Memory B cell (primary cell): ENCODE data around the gene CCDC187.

Source experiments
- ATAC-seq: fragments of 150-1000 bp; cut with Tn5 transposase; 2 replicates; pipeline ENCODE4 v1.10.0; 2021; ENCODE audit warnings: low read depth, mild to moderate bottlenecking, moderate library complexity
- DNase-seq, 2 donors: peaks; one replicate each; pipeline ENCODE4 v3.0.0; 2022; ENCODE audit warnings: low spot score in 2 of 2
- H3K27ac Mint-ChIP-seq: one replicate; pipeline ENCODE4 v1.8.0; 2022; ENCODE audit warnings: mild to moderate bottlenecking, moderate library complexity, mixed read lengths
- H3K27me3 Mint-ChIP-seq: one replicate; pipeline ENCODE4 v1.8.0; 2022; ENCODE audit warnings: mixed read lengths
- H3K36me3 Mint-ChIP-seq: one replicate; pipeline ENCODE4 v1.8.0; 2022; ENCODE audit warnings: mild to moderate bottlenecking, mixed read lengths
- H3K4me1 Mint-ChIP-seq: one replicate; pipeline ENCODE4 v1.8.0; 2022; ENCODE audit warnings: mixed read lengths
- H3K4me3 Mint-ChIP-seq: one replicate; pipeline ENCODE4 v1.8.0; 2022; ENCODE audit warnings: mild to moderate bottlenecking, moderate library complexity, mixed read lengths
- H3K9me3 Mint-ChIP-seq: one replicate; pipeline ENCODE4 v1.8.0; 2022; ENCODE audit warnings: mixed read lengths

CCDC187 gene

GRCh38 chr9:136289651-136290507 lies 14.0 kb downstream of the CCDC187 start:
- Mint-ChIP-seq H3K4me3 (no peak overlapping the region), H3K27me3 (peaks cover 7% of the 10 kb centered on the region), H3K36me3 (no peaks in the 10 kb centered on the region), H3K27ac (no peak overlapping the region), H3K4me1 (no peaks in the 10 kb centered on the region), H3K9me3 (no peaks in the 10 kb centered on the region)
- peak; percentile 39 for ATAC-seq
- no peak for DNase-seq

- no peak for DNase-seq
- ATAC-seq = no peak
- Mint-ChIP-seq H3K4me3 (no peak overlapping the region), H3K9me3 (no peaks in the 10 kb centered on the region), H3K27ac (no peak overlapping the region), H3K4me1 (peaks cover 5% of the 10 kb centered on the region), H3K27me3 (peaks cover 10% of the 10 kb centered on the region), H3K36me3 (no peaks in the 10 kb centered on the region)
Measured at GRCh38 chr9:136287960-136288753, 15.7 kb downstream of the CCDC187 start.

DNA sequence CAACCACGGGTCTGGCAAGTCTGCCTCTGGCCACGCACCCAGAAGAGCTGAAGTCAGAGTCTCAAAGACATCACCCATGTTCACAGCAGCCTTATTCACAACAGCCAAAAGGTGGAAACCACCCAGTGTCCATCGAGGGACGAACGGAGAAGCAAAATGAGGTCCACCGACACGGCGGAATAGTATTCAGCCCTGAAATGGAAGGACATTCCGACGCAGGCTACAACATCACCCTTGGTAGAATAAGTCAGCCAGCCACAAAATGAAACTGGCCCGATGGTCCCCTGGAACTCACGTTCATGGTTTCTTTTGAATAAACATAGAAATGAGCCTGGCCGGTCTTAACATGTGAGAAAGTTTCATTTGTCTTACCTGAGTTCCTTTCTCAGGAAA lies 16.9 kb downstream of the CCDC187 start:
- H3K36me3 Mint-ChIP-seq = no peaks in the 10 kb centered on the region
- no peak overlapping the region for H3K4me3 Mint-ChIP-seq
- H3K27ac Mint-ChIP-seq = no peak overlapping the region
- peaks cover 10% of the 10 kb centered on the region for H3K27me3 Mint-ChIP-seq
- no peaks in the 10 kb centered on the region for H3K9me3 Mint-ChIP-seq
- H3K4me1 Mint-ChIP-seq = peaks cover 11% of the 10 kb centered on the region
- ATAC-seq = no peak
- DNase-seq = no peak

DNA sequence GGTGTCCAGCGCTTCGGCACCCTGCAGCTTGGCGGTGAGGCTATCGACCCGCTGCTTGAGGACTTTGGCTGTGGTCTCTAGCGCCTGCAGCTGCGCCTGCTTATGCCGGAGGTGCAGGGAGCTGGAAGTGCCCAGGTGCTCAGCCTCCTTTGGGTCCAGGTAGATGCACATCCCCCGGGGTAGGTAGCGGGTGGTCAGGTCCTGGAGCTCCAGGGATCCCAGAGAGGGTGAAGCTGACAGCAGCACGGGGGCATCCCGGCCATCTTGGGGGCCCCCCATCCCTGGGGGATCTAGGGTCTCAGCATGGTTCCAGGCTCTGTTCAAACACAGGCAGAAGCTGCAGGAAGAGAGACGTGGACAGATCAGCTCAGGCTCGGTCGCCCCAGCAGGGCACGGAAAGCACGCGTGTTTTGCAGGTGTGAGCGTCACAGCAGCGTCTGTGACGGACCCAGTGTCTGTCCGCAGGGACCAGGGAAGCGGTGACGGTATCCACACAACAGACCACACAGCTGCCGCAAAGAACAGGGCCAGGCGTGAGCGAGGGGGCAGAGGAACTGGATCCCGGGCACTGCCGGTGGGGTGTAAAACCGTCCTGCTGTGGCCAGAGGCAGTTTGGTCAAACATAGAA lies 17.4 kb downstream of the CCDC187 start:
- H3K4me3 Mint-ChIP-seq = no peak overlapping the region
- H3K27ac Mint-ChIP-seq = no peak overlapping the region
- no peaks in the 10 kb centered on the region for H3K36me3 Mint-ChIP-seq
- DNase-seq (no peak), ATAC-seq (no peak)
- peaks cover 11% of the 10 kb centered on the region for H3K4me1 Mint-ChIP-seq
- H3K9me3 Mint-ChIP-seq = no peaks in the 10 kb centered on the region
- H3K27me3 Mint-ChIP-seq = peaks cover 10% of the 10 kb centered on the region

GRCh38 chr9:136285501-136286358 lies 18.2 kb downstream of the CCDC187 start:
- Mint-ChIP-seq H3K27ac (no peak overlapping the region), H3K36me3 (no peaks in the 10 kb centered on the region), H3K4me1 (peaks cover 11% of the 10 kb centered on the region), H3K9me3 (no peaks in the 10 kb centered on the region), H3K4me3 (no peak overlapping the region), H3K27me3 (peaks cover 11% of the 10 kb centered on the region)
- DNase-seq (no peak), ATAC-seq (no peak)

DNA sequence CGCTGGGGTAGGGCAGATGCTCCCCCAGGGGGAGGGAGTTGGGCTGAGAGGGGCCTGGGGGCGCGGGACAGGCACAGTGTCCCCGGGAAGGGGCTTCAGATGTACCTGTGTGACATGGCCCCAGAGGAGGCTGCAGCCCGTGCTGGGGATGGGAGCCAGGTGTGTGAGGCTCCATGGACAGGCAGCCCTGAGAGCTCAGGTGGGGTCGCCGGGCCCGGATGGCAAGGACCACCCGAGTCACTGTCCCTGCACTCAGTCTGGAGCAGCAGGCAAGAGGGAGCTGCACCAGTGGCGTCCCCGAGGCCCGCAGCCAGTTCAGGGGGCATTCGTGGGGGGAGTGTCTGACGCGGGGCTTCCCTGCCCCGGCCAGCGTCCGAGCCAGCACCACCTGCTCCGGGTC lies 18.9 kb downstream of the CCDC187 start:
- H3K9me3 Mint-ChIP-seq = no peaks in the 10 kb centered on the region
- H3K27ac Mint-ChIP-seq = no peak overlapping the region
- H3K4me1 Mint-ChIP-seq = peaks cover 11% of the 10 kb centered on the region
- DNase-seq = no peak
- no peaks in the 10 kb centered on the region for H3K36me3 Mint-ChIP-seq
- ATAC-seq = no peak
- H3K4me3 Mint-ChIP-seq = no peak overlapping the region
- peaks cover 11% of the 10 kb centered on the region for H3K27me3 Mint-ChIP-seq

DNA sequence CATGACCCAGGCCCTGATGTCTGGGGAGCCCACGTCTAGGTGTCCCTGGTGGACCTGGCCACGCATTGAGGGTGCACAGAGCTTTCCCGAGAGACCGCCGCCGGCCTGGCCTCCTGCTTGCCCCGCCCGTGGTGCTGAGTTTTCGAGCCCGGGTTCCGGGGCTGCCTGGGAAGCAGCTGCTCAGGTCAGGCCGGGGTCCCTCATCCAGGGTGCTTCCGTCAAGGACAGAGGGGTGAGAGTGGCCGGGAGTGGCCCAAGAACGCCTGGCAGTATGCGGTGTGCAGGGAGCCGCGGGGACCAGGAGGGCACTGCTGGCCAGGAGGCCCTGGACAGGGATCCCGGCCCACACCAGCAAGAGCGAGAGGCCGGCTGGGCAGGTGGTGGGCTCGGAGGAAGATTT lies 19.6 kb downstream of the CCDC187 start:
- Mint-ChIP-seq H3K9me3 (no peaks in the 10 kb centered on the region), H3K4me3 (no peak overlapping the region)

DNA sequence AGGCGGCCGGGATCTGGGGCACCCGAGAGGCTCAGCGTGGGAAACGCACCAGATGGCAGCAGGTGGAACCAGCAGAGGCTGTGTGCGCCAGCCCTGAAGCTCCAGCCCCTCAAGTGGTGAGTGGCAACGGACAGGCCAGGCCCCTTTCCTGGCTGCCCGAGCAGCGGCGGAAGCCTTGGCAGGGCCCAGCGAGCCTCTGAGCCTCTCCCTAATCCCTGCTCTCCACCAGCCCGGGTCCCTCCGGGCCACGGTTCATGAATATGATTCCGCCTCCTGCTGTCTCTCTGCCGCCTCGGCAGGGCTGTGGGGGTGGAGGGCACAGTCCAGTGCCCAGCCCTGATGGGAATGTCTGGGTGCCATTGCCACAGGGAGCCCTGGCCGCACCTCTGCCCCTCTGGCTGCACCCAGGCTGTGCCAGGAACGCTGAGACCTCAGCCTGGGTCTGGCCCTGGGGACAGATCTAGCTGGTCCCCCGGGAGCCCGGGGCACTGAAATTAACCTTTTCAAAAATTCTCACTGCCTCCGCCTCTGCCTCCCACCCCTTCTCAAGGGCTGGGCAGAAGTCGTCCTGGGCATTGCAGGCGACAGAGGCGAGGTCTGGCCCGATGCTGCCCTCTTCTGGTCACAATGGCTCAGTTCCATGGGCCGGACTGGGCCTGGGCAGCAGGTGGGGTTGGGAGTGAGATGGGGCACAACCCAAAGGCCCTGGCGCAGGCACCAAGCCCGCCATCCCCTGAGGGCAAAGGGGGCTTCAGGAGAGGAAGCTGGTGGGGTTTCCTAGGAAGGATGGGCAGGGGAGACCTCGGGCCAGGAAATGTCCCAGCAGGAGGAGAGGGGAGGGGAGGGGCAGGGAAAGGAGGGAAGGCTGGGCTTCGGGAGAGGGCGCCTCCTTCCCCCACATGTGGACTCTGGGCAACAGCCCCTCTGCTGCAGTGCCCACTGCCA lies 20.3 kb downstream of the CCDC187 start:
- peak; percentile 86 to 90 for DNase-seq
- Mint-ChIP-seq H3K27ac (no peak overlapping the region), H3K27me3 (peaks cover 11% of the 10 kb centered on the region), H3K9me3 (no peaks in the 10 kb centered on the region), H3K36me3 (no peaks in the 10 kb centered on the region), H3K4me1 (peaks cover 11% of the 10 kb centered on the region), H3K4me3 (peak overlapping the region; percentile 76)
- peak; percentile 90 for ATAC-seq

More for the DNA sequence above, 19.6 kb downstream of the CCDC187 start:
- Mint-ChIP-seq H3K36me3 (no peaks in the 10 kb centered on the region), H3K4me1 (peaks cover 11% of the 10 kb centered on the region), H3K27me3 (peaks cover 11% of the 10 kb centered on the region), H3K27ac (no peak overlapping the region)
- ATAC-seq (no peak), DNase-seq (no peak)

DNA sequence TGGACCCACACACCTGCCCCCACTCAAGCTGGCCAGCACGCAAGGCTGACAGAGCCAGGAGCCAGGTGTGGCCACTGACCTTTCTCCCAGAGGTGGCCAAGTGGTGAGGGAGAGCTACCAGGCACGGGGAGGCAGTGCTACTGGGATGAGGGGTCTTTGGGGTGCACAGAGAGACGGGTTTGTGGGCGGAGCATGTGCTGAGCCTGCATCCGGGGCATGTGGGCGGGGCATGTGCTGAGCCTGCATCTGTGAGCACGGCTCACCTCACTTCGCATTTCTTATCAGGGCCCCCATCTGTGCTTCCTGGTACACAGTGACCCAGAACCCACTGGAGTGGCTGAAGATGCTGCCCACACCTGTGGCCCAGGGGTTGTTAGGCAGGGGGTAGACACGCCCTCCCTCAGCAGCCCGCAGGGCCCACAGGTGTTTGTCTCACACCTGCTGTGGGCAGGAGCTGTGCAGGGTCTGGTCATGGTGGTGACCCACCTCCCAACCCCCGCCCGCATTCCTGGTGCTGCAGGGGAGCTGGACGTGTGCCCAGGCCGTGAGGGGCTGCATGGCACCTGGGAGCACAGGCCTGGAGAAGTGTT lies 21.5 kb downstream of the CCDC187 start:
- Mint-ChIP-seq H3K4me1 (peaks cover 11% of the 10 kb centered on the region), H3K27ac (no peak overlapping the region), H3K27me3 (peaks cover 8% of the 10 kb centered on the region), H3K4me3 (peak overlapping the region; percentile 76), H3K9me3 (no peaks in the 10 kb centered on the region), H3K36me3 (no peaks in the 10 kb centered on the region)
- ATAC-seq (peak; percentile 50), DNase-seq (no peak)

DNA sequence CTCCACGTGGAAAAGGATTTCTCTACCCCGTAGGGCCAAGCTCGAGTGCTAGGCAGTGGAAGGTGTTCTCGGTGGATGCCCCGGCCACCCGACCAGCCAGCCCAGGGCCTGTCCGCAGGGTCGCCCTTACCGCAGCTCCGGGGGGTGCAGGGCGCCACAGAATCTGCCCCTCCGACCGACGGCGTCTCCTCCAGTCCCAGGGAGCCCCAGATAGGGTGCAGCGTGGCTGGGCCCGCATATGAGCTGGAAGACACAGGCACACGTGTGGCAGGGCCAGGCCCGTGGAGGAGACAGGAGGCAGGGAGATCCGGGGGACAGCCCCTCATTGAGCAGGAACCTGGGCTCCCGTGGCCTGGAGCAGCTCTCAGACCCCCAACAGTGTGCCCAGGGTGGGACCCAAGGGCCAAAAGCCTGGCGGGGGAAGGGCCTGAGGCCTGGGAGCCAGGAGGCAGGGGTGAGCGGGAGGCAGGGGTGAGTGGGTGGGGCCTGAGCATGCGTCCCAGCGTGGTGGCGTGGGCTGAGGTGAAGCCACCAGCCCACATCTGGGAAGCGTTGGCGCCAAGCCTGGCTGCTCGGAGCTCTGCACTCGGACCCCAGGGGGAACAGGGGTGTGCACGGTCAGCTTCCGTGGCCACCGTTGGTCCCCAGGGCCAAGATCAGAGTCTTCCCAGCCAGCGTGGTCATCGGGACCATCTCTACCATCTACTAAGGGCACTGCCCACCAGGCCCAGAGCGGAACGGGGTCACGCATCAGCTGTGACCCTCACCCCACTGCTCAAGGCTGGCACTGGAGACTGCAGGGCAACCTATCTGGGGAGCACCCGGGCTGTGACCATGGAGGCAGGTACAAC lies 22.2 kb downstream of the CCDC187 start:
- peak overlapping the region; percentile 65 for H3K4me3 Mint-ChIP-seq
- H3K27me3 Mint-ChIP-seq = peaks cover 6% of the 10 kb centered on the region
- no peak for ATAC-seq
- H3K27ac Mint-ChIP-seq = no peak overlapping the region
- H3K4me1 Mint-ChIP-seq = peaks cover 11% of the 10 kb centered on the region
- no peaks in the 10 kb centered on the region for H3K9me3 Mint-ChIP-seq
- no peaks in the 10 kb centered on the region for H3K36me3 Mint-ChIP-seq
- DNase-seq = no peak

DNA sequence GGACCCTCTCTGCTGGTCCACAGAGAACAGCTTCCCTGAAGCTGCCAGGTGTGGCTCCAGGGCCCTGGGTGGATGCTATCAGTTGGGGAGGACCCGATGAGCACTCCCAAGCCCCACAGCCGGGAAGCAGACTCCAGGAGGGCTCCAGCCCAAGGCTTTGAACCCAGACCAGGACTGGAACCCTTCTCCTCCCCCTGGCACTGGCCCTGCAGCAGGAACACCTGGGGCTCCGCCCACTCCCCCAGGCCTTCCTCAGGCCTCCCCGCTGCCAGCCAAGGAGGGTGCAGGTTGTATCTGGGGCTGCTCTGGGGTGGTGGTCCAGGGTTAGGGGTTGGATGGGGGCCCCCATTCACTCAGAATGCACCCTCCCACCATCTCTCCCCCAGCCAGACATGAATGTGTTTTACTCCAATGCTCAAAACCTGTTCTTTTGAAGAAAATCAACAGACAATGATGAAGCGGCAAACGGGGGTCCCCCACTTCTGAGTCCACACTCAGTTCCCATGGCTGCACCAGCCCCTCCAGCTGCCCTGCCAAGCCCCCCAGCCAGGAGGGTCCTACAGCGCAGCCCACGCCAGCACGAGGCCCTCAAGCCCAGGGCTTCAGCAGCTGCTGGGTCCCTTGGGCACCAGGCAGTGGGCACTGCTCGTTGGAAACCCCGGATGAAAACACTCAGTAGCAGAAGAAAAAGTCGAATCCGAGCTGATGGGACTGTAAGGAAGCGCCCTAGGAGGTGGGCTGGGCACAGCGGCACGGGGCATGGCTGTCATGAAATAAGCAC lies 23.2 kb downstream of the CCDC187 start:
- DNase-seq (no peak), ATAC-seq (no peak)
- H3K27ac Mint-ChIP-seq = no peak overlapping the region
- H3K36me3 Mint-ChIP-seq = no peaks in the 10 kb centered on the region
- H3K4me3 Mint-ChIP-seq = peak overlapping the region; percentile 44
- H3K9me3 Mint-ChIP-seq = no peaks in the 10 kb centered on the region
- peaks cover 4% of the 10 kb centered on the region for H3K27me3 Mint-ChIP-seq
- H3K4me1 Mint-ChIP-seq = peaks cover 11% of the 10 kb centered on the region
